ENCODE data around the gene COX14. TPM values are rescaled to one million over a fixed set of nuclear protein-coding genes. Genes with fewer than 3 reads are reported as not detected.

The COX14 gene
- polyA plus RNA-seq, 2 donors: 22.8 to 56.8 TPM

DNA sequence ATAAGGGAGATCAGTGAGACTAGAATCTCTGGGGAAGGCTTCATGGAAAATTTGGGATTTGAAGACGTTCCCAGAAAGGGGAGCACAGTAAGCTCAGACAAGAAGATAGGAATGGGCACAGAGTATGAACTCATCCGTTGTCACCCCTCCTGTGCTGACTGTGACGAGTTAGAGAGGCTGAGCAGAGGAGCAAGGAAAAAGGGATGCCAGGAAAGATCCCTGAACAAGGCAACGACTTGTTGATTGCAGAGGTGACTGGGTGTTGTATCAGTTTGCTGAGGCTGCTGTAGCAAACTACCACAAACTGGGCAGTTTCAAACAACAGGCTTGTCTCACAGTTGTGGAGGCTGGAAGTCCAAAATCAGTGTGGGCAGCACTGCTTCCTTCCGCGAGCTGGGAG lies 14.1 kb upstream of the COX14 start:
- Histone ChIP-seq H3K27ac (ENCODE audit: low read depth in 2 of 2, low read length in 1 of 2) (no peak overlapping the region), H3K27me3 (ENCODE audit: control insufficient read depth in 1 of 2, insufficient read depth in 2 of 2, low read length in 2 of 2) (no peaks in the 10 kb centered on the region), H3K4me3 (ENCODE audit: low read depth in 1 of 2, low read length in 2 of 2) (no peak overlapping the region), H3K9me3 (ENCODE audit: control insufficient read depth in 2 of 2, insufficient read depth in 1 of 2, low read depth in 1 of 2, low read length in 1 of 2) (no peaks in the 10 kb centered on the region), H3K36me3 (ENCODE audit: control insufficient read depth in 2 of 2, insufficient read depth in 2 of 2, low read length in 1 of 2) (peaks cover 22 to 40% of the 10 kb centered on the region in 2 donors), H3K4me1 (ENCODE audit: control insufficient read depth in 2 of 2, insufficient read depth in 2 of 2, low read length in 1 of 2) (peaks cover 0 to 5% of the 10 kb centered on the region in 2 donors)
- 86 to 87% methylated on average over 6 of the region's 6 CpGs for WGBS, 2 donors

DNA sequence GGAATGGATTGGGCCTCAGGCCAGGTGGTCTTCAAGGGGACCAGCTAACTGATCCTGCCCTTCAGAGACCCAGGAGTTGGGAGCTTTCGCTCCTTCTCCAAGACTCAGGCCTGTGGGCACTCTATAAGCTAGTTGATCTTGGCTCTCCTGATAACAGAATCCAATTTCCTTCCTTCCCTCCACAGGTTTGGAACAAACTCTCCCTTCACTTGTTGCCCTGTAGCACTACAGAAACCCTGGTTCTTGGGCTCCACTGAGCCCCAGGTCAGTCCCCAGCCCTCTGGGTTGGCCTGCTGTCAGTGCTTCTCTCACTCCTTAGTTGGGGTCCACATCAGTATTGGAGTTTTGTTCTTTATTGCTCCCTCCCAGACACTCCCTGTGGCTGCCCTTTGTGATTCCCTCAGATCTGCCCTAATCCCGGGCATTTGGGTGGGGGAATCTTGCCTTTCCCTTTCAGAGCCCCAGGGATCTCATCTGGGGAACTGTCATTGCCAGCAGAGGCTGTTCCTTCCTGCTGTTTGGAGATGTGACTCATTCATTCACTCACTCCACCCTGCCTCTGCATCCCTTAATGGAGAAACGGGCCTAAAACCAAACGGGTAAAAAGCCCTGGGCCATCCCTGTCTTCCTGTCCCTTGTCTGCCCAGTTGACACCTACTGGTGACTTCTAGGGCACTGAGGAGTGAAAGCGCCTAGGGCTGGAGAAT lies 12.6 kb upstream of the COX14 start:
- Histone ChIP-seq H3K4me1 (ENCODE audit: control insufficient read depth in 2 of 2, insufficient read depth in 2 of 2, low read length in 1 of 2) (peaks cover 5 to 9% of the 10 kb centered on the region in 2 donors), H3K4me3 (ENCODE audit: low read depth in 1 of 2, low read length in 2 of 2) (no peak overlapping the region), H3K36me3 (ENCODE audit: control insufficient read depth in 2 of 2, insufficient read depth in 2 of 2, low read length in 1 of 2) (peaks cover 20 to 34% of the 10 kb centered on the region in 2 donors), H3K27ac (ENCODE audit: low read depth in 2 of 2, low read length in 1 of 2) (peak overlapping the region in 1 of 2 donors; percentile 29), H3K9me3 (ENCODE audit: control insufficient read depth in 2 of 2, insufficient read depth in 1 of 2, low read depth in 1 of 2, low read length in 1 of 2) (no peaks in the 10 kb centered on the region), H3K27me3 (ENCODE audit: control insufficient read depth in 1 of 2, insufficient read depth in 2 of 2, low read length in 2 of 2) (no peaks in the 10 kb centered on the region)
- 49 to 59% methylated on average over 5 of the region's 5 CpGs for whole genome bisulfite sequencing, 2 donors

DNA sequence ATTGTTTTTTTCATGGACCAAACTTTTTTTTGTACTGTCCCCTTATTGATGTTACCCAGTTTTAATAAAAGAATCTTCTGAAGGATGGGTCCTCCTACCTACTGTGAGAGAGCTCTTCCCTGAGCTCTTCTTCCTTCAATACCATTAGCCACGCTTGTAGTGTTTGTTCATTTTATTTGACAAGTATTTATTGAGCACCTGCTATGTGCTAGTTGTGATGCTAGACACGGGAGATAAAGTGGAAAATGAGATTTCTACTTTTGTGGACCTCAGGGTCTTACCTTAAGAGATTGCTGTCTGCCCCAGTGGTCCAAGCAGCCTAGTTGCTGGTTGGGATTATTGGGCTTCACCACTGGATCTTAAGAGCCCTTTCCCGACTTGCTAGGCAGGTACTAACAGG lies 11.5 kb upstream of the COX14 start:
- no peaks in the 10 kb centered on the region for H3K9me3 ChIP-seq (ENCODE audit: control insufficient read depth in 2 of 2, insufficient read depth in 1 of 2, low read depth in 1 of 2, low read length in 1 of 2)
- no peak overlapping the region for H3K4me3 ChIP-seq (ENCODE audit: low read depth in 1 of 2, low read length in 2 of 2)
- 77 to 79% methylated on average over 3 of the region's 3 CpGs for WGBS, 2 donors
- H3K27me3 ChIP-seq (ENCODE audit: control insufficient read depth in 1 of 2, insufficient read depth in 2 of 2, low read length in 2 of 2): no peaks in the 10 kb centered on the region
- peaks cover 20 to 31% of the 10 kb centered on the region in 2 donors for H3K36me3 ChIP-seq (ENCODE audit: control insufficient read depth in 2 of 2, insufficient read depth in 2 of 2, low read length in 1 of 2)
- H3K27ac ChIP-seq (ENCODE audit: low read depth in 2 of 2, low read length in 1 of 2): no peak overlapping the region
- H3K4me1 ChIP-seq (ENCODE audit: control insufficient read depth in 2 of 2, insufficient read depth in 2 of 2, low read length in 1 of 2): peaks cover 5 to 11% of the 10 kb centered on the region in 2 donors

GRCh38 chr12:50101663-50102062 lies 10.4 kb upstream of the COX14 start:
- 77 to 81% methylated on average over 3 of the region's 3 CpGs for WGBS, 2 donors
- Histone ChIP-seq H3K9me3 (ENCODE audit: control insufficient read depth in 2 of 2, insufficient read depth in 1 of 2, low read depth in 1 of 2, low read length in 1 of 2) (no peaks in the 10 kb centered on the region), H3K36me3 (ENCODE audit: control insufficient read depth in 2 of 2, insufficient read depth in 2 of 2, low read length in 1 of 2) (peaks cover 15 to 25% of the 10 kb centered on the region in 2 donors), H3K27me3 (ENCODE audit: control insufficient read depth in 1 of 2, insufficient read depth in 2 of 2, low read length in 2 of 2) (no peaks in the 10 kb centered on the region), H3K4me1 (ENCODE audit: control insufficient read depth in 2 of 2, insufficient read depth in 2 of 2, low read length in 1 of 2) (peaks cover 5 to 11% of the 10 kb centered on the region in 2 donors), H3K4me3 (ENCODE audit: low read depth in 1 of 2, low read length in 2 of 2) (no peak overlapping the region), H3K27ac (ENCODE audit: low read depth in 2 of 2, low read length in 1 of 2) (no peak overlapping the region)

GRCh38 chr12:50102131-50102531 lies 9.9 kb upstream of the COX14 start:
- WGBS, 2 donors: 84 to 90% methylated on average over 2 of the region's 2 CpGs
- H3K27me3 ChIP-seq (ENCODE audit: control insufficient read depth in 1 of 2, insufficient read depth in 2 of 2, low read length in 2 of 2): no peaks in the 10 kb centered on the region

GRCh38 chr12:50102646-50103309 lies 9.3 kb upstream of the COX14 start:
- Histone ChIP-seq H3K36me3 (ENCODE audit: control insufficient read depth in 2 of 2, insufficient read depth in 2 of 2, low read length in 1 of 2) (peaks cover 11 to 22% of the 10 kb centered on the region in 2 donors), H3K27me3 (ENCODE audit: control insufficient read depth in 1 of 2, insufficient read depth in 2 of 2, low read length in 2 of 2) (no peaks in the 10 kb centered on the region), H3K4me1 (ENCODE audit: control insufficient read depth in 2 of 2, insufficient read depth in 2 of 2, low read length in 1 of 2) (peaks cover 5 to 11% of the 10 kb centered on the region in 2 donors), H3K4me3 (ENCODE audit: low read depth in 1 of 2, low read length in 2 of 2) (no peak overlapping the region), H3K9me3 (ENCODE audit: control insufficient read depth in 2 of 2, insufficient read depth in 1 of 2, low read depth in 1 of 2, low read length in 1 of 2) (no peaks in the 10 kb centered on the region), H3K27ac (ENCODE audit: low read depth in 2 of 2, low read length in 1 of 2) (no peak overlapping the region)
- 80 to 82% methylated on average over 8 of the region's 8 CpGs for WGBS, 2 donors

More at GRCh38 chr12:50102131-50102531, 9.9 kb upstream of the COX14 start:
- Histone ChIP-seq H3K9me3 (ENCODE audit: control insufficient read depth in 2 of 2, insufficient read depth in 1 of 2, low read depth in 1 of 2, low read length in 1 of 2) (no peaks in the 10 kb centered on the region), H3K36me3 (ENCODE audit: control insufficient read depth in 2 of 2, insufficient read depth in 2 of 2, low read length in 1 of 2) (peaks cover 11 to 23% of the 10 kb centered on the region in 2 donors), H3K4me3 (ENCODE audit: low read depth in 1 of 2, low read length in 2 of 2) (no peak overlapping the region), H3K4me1 (ENCODE audit: control insufficient read depth in 2 of 2, insufficient read depth in 2 of 2, low read length in 1 of 2) (peaks cover 5 to 11% of the 10 kb centered on the region in 2 donors), H3K27ac (ENCODE audit: low read depth in 2 of 2, low read length in 1 of 2) (no peak overlapping the region)

GRCh38 chr12:50103351-50103750 lies 8.7 kb upstream of the COX14 start:
- Histone ChIP-seq H3K4me3 (ENCODE audit: low read depth in 1 of 2, low read length in 2 of 2) (no peak overlapping the region), H3K9me3 (ENCODE audit: control insufficient read depth in 2 of 2, insufficient read depth in 1 of 2, low read depth in 1 of 2, low read length in 1 of 2) (no peaks in the 10 kb centered on the region), H3K27ac (ENCODE audit: low read depth in 2 of 2, low read length in 1 of 2) (no peak overlapping the region), H3K36me3 (ENCODE audit: control insufficient read depth in 2 of 2, insufficient read depth in 2 of 2, low read length in 1 of 2) (peaks cover 11 to 17% of the 10 kb centered on the region in 2 donors), H3K27me3 (ENCODE audit: control insufficient read depth in 1 of 2, insufficient read depth in 2 of 2, low read length in 2 of 2) (no peaks in the 10 kb centered on the region), H3K4me1 (ENCODE audit: control insufficient read depth in 2 of 2, insufficient read depth in 2 of 2, low read length in 1 of 2) (peaks cover 5 to 11% of the 10 kb centered on the region in 2 donors)
- 96 to 98% methylated on average over 2 of the region's 2 CpGs for WGBS, 2 donors

DNA sequence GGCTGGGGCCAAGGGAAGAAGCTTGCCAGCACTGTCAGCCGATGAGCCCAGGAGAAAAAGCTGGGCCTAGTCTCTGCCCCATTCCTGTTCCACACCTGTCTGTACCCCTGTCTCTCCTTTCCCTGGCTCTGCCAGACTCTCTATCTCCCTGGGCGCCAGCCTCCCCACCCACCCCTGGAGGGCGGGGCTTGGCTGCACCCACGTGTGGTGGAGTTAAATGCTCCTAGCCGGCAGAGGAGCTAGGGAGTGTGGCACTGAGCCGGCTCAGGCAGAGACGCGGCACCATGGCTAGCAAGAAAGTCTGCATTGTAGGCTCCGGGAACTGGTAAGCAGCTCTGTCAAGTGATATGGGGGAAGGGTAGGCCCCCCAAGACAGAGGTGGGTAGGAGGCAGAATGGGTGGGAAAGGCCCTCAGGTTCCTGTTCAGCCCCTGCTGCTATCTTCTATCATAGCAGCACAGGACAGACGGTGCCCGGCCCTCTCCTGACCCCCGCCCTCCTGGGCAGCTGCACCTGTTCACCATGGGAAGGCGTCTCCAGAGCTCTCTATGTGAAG lies 8.2 kb upstream of the COX14 start, which contains the start of gene GPD1:
Gene GPD1, plus strand, starts transcription at position 242 of the 555 bp plus-strand sequence. Its CDS starts 43 bp downstream, at position 285.
- Histone ChIP-seq H3K36me3 (ENCODE audit: control insufficient read depth in 2 of 2, insufficient read depth in 2 of 2, low read length in 1 of 2) (peaks cover 7 to 12% of the 10 kb centered on the region in 2 donors), H3K9me3 (ENCODE audit: control insufficient read depth in 2 of 2, insufficient read depth in 1 of 2, low read depth in 1 of 2, low read length in 1 of 2) (no peaks in the 10 kb centered on the region), H3K27me3 (ENCODE audit: control insufficient read depth in 1 of 2, insufficient read depth in 2 of 2, low read length in 2 of 2) (no peaks in the 10 kb centered on the region), H3K4me3 (ENCODE audit: low read depth in 1 of 2, low read length in 2 of 2) (no peak within 1 kb of the TSS), H3K4me1 (ENCODE audit: control insufficient read depth in 2 of 2, insufficient read depth in 2 of 2, low read length in 1 of 2) (peaks cover 5 to 11% of the 10 kb centered on the region in 2 donors), H3K27ac (ENCODE audit: low read depth in 2 of 2, low read length in 1 of 2) (no peak within 1 kb of the TSS)
- 21 to 28% methylated on average over 12 to 13 of the region's 13 CpGs for WGBS, 2 donors

DNA sequence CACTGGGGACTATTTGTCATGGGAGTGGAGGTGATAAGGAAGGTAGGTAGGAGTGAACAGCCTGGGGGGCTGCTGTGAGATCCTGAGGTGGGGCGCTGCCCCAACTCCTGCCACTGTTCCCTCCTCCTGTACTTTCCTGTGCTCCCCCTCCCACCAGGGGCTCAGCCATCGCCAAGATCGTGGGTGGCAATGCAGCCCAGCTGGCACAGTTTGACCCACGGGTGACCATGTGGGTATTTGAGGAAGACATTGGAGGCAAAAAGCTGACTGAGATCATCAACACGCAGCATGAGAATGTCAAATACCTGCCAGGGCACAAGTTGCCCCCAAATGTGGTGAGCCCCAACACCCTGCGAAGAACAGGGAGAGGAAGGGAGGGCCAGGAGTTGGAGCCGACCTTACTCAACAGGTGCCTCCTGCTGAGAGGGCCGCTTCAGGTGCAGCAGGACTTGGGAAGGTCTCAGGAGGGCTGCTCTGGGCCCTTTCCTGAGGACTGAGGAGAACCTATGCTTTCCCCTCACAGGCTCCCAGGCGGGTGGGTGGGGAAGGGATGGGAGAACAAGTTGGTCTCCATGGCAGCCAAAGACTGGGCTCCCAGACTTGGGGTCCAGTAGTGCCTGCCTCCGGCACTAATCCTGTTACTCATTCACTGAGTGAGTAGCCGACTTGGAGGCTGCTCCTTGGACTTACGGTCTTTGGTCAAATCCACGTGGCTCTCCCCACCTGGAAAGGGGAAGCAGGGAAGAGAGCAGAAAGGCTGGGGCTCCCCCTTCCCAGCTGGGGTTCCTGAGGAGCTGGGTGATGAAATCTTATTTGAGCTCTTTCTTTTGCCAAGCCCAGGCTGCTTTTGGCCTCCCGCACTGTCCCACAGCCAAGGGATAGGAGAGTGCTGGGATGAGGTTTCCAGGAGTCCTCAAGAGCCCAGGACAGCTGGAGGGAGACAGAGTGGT lies 7.3 kb upstream of the COX14 start:
- WGBS, 2 donors: 61 to 78% methylated on average over 14 of the region's 14 CpGs
- no peaks in the 10 kb centered on the region for H3K27me3 ChIP-seq (ENCODE audit: control insufficient read depth in 1 of 2, insufficient read depth in 2 of 2, low read length in 2 of 2)
- H3K4me1 ChIP-seq (ENCODE audit: control insufficient read depth in 2 of 2, insufficient read depth in 2 of 2, low read length in 1 of 2): peaks cover 4 to 11% of the 10 kb centered on the region in 2 donors
- no peak overlapping the region for H3K4me3 ChIP-seq (ENCODE audit: low read depth in 1 of 2, low read length in 2 of 2)
- H3K27ac ChIP-seq (ENCODE audit: low read depth in 2 of 2, low read length in 1 of 2): no peak overlapping the region
- H3K36me3 ChIP-seq (ENCODE audit: control insufficient read depth in 2 of 2, insufficient read depth in 2 of 2, low read length in 1 of 2): peaks cover 2 to 4% of the 10 kb centered on the region in 2 donors
- H3K9me3 ChIP-seq (ENCODE audit: control insufficient read depth in 2 of 2, insufficient read depth in 1 of 2, low read depth in 1 of 2, low read length in 1 of 2): no peaks in the 10 kb centered on the region

Measured in esophagus (tissue), 2 donors.